ENCODE results near the gene ALG3. TPM values are rescaled to one million over a fixed set of nuclear protein-coding genes. Genes with fewer than 3 reads are reported as not detected.
"Not testable (repeated sequence)": the region's sequence is repeated elsewhere in the genome, so short reads cannot be mapped to it uniquely, and the experiment has no call there.

ALG3 gene
- 10 to 100 TPM; 23.2 to 28.2 TPM for total RNA-seq
- long read RNA-seq, transcript ALG3-201 (9 exons, 1,528 nt), result major isoform, 11 of 22 reads
- long read RNA-seq, partial matches to known transcripts, result 2 of 22 reads
- long read RNA-seq, other reads (novel, unspliced or antisense), result 9 of 22 reads

- ATAC-seq (peak; percentile 85 to 88), DNase-seq (peak; percentile 85)
- intact Hi-C loops (cut with DNase I), result loop anchor here in 1 of 2 donors (5.0 to 10.0 kb wide), 2 partner anchors 61 to 94 kb away; partner anchors contain the start of genes ABCF3 and DVL3
Measured at GRCh38 chr3:184248454-184249411, at the start of gene ALG3. Gene ALG3, minus strand, starts transcription at chr3:184248962. Its CDS starts 22 bp downstream, at chr3:184248940.

- DNase-seq, result no peak
- ATAC-seq, result no peak
- intact Hi-C loops (cut with DNase I), result no loop called here
Measured at GRCh38 chr3:184296616-184297015, 47.9 kb upstream of the ALG3 start.

GRCh38 chr3:184295771-184296170 lies 47.0 kb upstream of the ALG3 start:
- intact Hi-C loops (cut with DNase I), result no loop called here
- DNase-seq (no peak), ATAC-seq (no peak)

- intact Hi-C loops (cut with DNase I), result no loop called here
- DNase-seq (no peak), ATAC-seq (no peak)
Measured at GRCh38 chr3:184291738-184292445, 43.1 kb upstream of the ALG3 start.

GRCh38 chr3:184291044-184291737 lies 42.4 kb upstream of the ALG3 start:
- DNase-seq, result no peak
- ATAC-seq, result no peak
- intact Hi-C loops (cut with DNase I), result no loop called here

GRCh38 chr3:184290331-184290730 lies 41.6 kb upstream of the ALG3 start:
- ATAC-seq (no peak), DNase-seq (no peak)
- intact Hi-C loops (cut with DNase I), result no loop called here

GRCh38 chr3:184289426-184289938 lies 40.7 kb upstream of the ALG3 start:
- intact Hi-C loops (cut with DNase I), result loop anchor here in 1 of 2 donors (5.0 kb wide), 1 partner anchor 392 kb away; no protein-coding TSS in a partner anchor

GRCh38 chr3:184284696-184285095 lies 35.9 kb upstream of the ALG3 start:
- DNase-seq, result peak; percentile 72
- ATAC-seq, result peak; percentile 69 to 78
- intact Hi-C loops (cut with DNase I), result loop anchor here in 1 of 2 donors (5.0 kb wide), 1 partner anchor 387 kb away; no protein-coding TSS in a partner anchor

More at GRCh38 chr3:184289426-184289938, 40.7 kb upstream of the ALG3 start:
- ATAC-seq (peak; percentile 21 to 52), DNase-seq (peak; percentile 42)

GRCh38 chr3:184283681-184284080 lies 34.9 kb upstream of the ALG3 start:
- intact Hi-C loops (cut with DNase I), result no loop called here
- ATAC-seq (no peak), DNase-seq (no peak)

GRCh38 chr3:184282941-184283340 lies 34.2 kb upstream of the ALG3 start:
- intact Hi-C loops (cut with DNase I), result no loop called here

GRCh38 chr3:184277366-184277765 lies 28.6 kb upstream of the ALG3 start:
- no peak for ATAC-seq
- no peak for DNase-seq
- intact Hi-C loops (cut with DNase I), result no loop called here

More at GRCh38 chr3:184282941-184283340, 34.2 kb upstream of the ALG3 start:
- DNase-seq (no peak), ATAC-seq (no peak)

GRCh38 chr3:184275961-184276910 lies 27.5 kb upstream of the ALG3 start, which contains the start of gene ECE2:
Gene ECE2, plus strand, starts transcription at chr3:184276022. Its CDS starts 132 bp downstream, at chr3:184276154.
- DNase-seq (peak; percentile 43), ATAC-seq (peak; percentile 63 to 70)
- intact Hi-C loops (cut with DNase I), result no loop called here

GRCh38 chr3:184275381-184275701 lies 26.6 kb upstream of the ALG3 start:
- no peak for ATAC-seq
- intact Hi-C loops (cut with DNase I), result no loop called here
- DNase-seq, result no peak

GRCh38 chr3:184272269-184272668 lies 23.5 kb upstream of the ALG3 start:
- DNase-seq (no peak), ATAC-seq (no peak)
- intact Hi-C loops (cut with DNase I), result no loop called here

GRCh38 chr3:184267249-184267648 lies 18.5 kb upstream of the ALG3 start:
- intact Hi-C loops (cut with DNase I); ATAC-seq; DNase-seq: not testable (repeated sequence)

GRCh38 chr3:184262764-184263179 lies 14.0 kb upstream of the ALG3 start:
- intact Hi-C loops (cut with DNase I), result no loop called here
- DNase-seq (no peak), ATAC-seq (no peak)

- ATAC-seq (peak in 1 of 2 donors; percentile 25), DNase-seq (no peak)
- intact Hi-C loops (cut with DNase I), result no loop called here
Measured at GRCh38 chr3:184261854-184262763, 13.3 kb upstream of the ALG3 start.
